GM19468 (cell line): ENCODE measurements around the gene GLI1.

ENCODE experiments used
- ATAC-seq: cut with Tn5 transposase; IDR thresholded peaks from one replicate; pipeline ENCODE4 v1.9.1; 2021; ENCODE audit warnings: mild to moderate bottlenecking, moderate library complexity, moderate number of reproducible peaks; ENCODE audit not compliant: unreplicated experiment; ENCODE audit errors: extremely low read depth

The GLI1 gene

DNA sequence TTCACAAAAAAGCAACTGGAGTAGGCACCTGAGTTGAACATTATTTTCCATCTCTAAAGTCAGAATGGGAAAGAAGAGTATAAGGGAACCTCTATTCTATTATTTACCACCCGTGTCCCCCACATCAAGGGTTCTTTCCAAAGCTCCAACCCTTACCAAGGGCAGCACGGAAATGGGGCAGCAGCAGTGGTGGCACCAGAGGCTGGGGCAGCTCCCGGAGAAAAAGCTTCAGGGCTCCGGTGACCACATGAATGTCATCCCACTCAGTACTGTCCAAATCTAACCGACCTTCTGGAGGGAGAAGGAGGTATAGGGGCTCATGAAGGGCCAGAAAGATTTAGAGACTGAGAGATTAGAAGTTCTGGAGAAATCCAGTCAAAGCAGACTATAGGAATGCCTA is 14.3 kb downstream of the GLI1 start:
- ATAC-seq, result no peak

DNA sequence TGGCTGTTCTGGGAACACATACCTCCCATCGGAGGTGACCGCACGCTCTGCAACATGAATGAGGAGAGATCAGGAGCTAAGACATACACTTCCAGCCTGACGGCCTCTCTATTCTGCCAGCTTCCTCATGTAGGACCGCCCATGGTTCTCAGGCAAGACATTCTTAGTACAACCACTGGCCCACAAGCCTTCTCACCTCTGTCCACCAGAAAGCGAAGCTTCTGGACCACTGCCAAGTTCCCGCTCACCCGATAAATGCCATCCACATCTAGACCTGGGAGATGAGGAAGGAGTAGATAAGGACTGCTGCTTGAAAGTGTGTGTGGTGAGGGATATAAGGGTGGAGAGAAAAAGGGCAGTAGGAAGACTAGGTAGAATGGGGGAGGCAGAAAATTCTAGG is 14.8 kb downstream of the GLI1 start:
- no peak for ATAC-seq

GRCh38 chr12:57474862-57475261 is 15.3 kb downstream of the GLI1 start:
- no peak for ATAC-seq

- ATAC-seq, result no peak
Observed at GRCh38 chr12:57475271-57476161, 15.9 kb downstream of the GLI1 start.

- ATAC-seq, result no peak
Observed at GRCh38 chr12:57476162-57476992, 16.8 kb downstream of the GLI1 start.

GRCh38 chr12:57476993-57477709 is 17.6 kb downstream of the GLI1 start:
- ATAC-seq, result no peak

GRCh38 chr12:57477710-57478681 is 18.4 kb downstream of the GLI1 start:
- peak; percentile 14 for ATAC-seq

DNA sequence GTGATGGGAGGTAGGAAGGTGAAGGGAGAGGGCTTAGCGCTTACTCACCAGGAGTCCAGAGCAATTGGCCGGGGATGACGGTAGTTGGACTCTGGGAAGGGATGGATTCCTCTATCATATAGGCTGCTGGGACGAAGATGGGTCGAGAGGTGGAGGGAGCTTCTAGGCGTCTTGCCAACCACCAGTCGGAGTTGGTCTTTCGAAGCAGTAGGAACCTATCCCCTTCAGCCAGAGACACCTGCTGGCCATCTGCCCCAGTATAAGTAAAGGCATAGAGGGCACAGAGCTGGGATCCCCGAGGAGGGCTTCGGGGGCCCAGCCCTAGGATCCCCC is 19.4 kb downstream of the GLI1 start:
- no peak for ATAC-seq

DNA sequence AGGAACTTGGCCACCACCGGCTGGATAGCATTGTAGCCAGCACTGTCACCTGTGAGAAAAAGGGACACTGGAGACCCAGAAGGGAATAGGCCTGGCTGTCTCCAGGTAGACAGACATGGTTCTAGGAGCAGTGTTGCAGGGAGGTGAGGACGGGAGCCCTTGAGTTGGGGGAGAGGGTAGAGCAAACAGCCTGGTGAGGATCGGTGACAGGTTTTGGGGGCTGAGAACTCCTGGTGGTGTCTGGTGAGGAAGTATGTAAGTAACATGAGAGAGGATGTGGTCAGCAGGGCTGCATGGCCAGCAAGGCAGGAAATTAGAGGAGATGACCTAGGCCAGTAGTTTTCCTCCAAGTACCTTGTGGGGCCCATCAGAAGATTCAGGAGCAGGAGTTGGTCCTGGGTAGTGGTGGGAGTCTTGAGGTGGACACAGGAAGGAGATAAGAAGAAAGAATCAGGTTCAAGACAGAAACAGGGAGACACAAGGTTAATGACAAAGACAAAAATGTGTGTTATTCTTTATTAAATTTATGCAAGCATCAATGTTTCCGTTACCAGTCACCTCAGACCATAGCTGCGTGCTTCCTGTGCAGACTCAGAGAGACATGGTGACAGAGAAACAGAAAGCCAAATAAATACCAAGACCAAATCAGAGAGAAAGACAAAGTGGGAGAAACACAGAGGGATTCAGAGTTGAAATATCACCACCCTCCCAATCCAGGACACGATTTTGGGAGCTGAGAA is 20.0 kb downstream of the GLI1 start, which contains the start of gene ARHGAP9:
Gene ARHGAP9 (minus strand): TSS at position 491 of the 740 bp plus-strand sequence. CDS start 460 bp downstream, at position 31.
- no peak for ATAC-seq

GRCh38 chr12:57481671-57482070 is 22.1 kb downstream of the GLI1 start:
- no peak for ATAC-seq

- ATAC-seq, result no peak
Observed at GRCh38 chr12:57483466-57483865, 23.9 kb downstream of the GLI1 start.

GRCh38 chr12:57485695-57486094 is 26.1 kb downstream of the GLI1 start:
- no peak for ATAC-seq

DNA sequence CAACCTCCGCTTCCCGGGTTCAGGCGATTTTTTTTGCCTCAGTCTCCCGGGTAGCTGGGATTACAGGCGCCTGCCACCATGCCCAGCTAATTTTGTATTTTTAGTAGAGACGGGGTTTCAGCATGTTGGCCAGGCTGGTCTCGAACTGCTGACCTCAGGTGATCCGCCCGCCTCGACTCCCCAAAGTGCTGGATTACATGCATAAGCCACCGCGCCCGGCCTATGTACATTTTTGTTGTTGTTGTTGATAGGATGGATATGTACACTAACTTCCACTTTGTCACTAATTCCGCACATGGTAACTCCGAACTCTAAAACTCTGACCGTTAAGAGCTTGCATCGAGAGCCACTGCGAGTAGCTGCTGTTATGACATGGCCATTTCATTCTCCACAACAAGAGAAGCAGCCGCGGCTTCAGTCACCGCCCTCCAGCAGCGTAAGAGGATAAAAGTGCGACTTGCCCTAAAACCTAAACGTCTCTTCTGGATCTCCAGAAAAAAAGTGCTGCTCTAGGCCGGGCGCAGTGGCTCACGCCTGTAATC is 27.5 kb downstream of the GLI1 start:
- ATAC-seq, result no peak

GRCh38 chr12:57487597-57488401 is 28.2 kb downstream of the GLI1 start, which contains the start of gene MARS1:
TSS of gene MARS1 (plus strand) at chr12:57488068. CDS start at chr12:57488091, 23 bp downstream.
- peak; percentile 95 for ATAC-seq

- no peak for ATAC-seq
Observed at GRCh38 chr12:57488402-57489156, 29.0 kb downstream of the GLI1 start.

GRCh38 chr12:57489157-57489641 is 29.6 kb downstream of the GLI1 start:
- no peak for ATAC-seq

DNA sequence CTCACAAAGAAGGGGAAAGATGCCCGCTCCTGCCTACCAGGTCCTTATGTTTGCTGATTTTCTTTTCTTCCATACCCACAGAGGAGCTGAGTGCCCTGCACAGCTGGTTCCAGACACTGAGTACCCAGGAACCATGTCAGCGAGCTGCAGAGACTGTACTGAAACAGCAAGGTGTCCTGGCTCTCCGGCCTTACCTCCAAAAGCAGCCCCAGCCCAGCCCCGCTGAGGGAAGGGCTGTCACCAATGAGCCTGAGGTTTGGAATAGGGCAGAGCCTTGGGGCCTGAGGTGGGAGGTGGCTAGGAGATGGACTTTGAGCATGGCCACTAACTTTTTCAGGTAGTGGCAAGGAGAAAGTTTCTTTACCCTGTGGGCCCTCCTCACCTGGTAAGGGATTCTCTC is 30.5 kb downstream of the GLI1 start:
- ATAC-seq, result no peak
